Trophoblast cell (in vitro differentiated cells and primary cell): Measurements from ENCODE around the gene PIGU.

Experiments used
- DNase-seq, 2 donors: peaks; one replicate each; pipeline ENCODE4 v3.0.0-alpha.2; 2016
- H2AFZ ChIP-seq: 2 replicates; pipeline ENCODE4 v1.6.1; 2013; ENCODE audit warnings: low read length, moderate library complexity, mild to moderate bottlenecking; ENCODE audit not compliant: insufficient read depth, poor library complexity
- H2AK5ac ChIP-seq: 2 replicates; pipeline ENCODE4 v1.6.1; 2013; ENCODE audit warnings: mild to moderate bottlenecking, low read length
- H2BK120ac ChIP-seq: 2 replicates; pipeline ENCODE4 v1.6.1; 2013; ENCODE audit warnings: low read length, mild to moderate bottlenecking, moderate library complexity; ENCODE audit not compliant: insufficient read depth, poor library complexity
- H2BK12ac ChIP-seq: 2 replicates; pipeline ENCODE4 v1.6.1; 2013; ENCODE audit warnings: mild to moderate bottlenecking, low read length, moderate library complexity
- H2BK5ac ChIP-seq: 2 replicates; pipeline ENCODE4 v1.6.1; 2013; ENCODE audit warnings: low read length, low read depth, moderate library complexity, mild to moderate bottlenecking; ENCODE audit not compliant: poor library complexity
- H3K14ac ChIP-seq: 2 replicates; pipeline ENCODE4 v1.6.1; 2013; ENCODE audit warnings: mild to moderate bottlenecking, low read length
- H3K18ac ChIP-seq: 2 replicates; pipeline ENCODE4 v1.6.1; 2013; ENCODE audit warnings: mild to moderate bottlenecking, low read length
- H3K23ac ChIP-seq: 2 replicates; pipeline ENCODE4 v1.6.1; 2013; ENCODE audit warnings: low read length
- H3K27ac ChIP-seq: 2 replicates; pipeline ENCODE4 v1.5.1; 2013; ENCODE audit warnings: low read depth, mild to moderate bottlenecking, inconsistent platforms, low read length, moderate library complexity
- H3K27me3 ChIP-seq: 2 replicates; pipeline ENCODE4 v1.6.1; 2013; ENCODE audit warnings: inconsistent platforms, mild to moderate bottlenecking, low read length, moderate library complexity; ENCODE audit not compliant: insufficient read depth
- H3K36me3 ChIP-seq, 2 experiments: 1 replicate in 1 of 2; 2 replicates in 1 of 2; pipeline ENCODE4 v1.6.1; 2013; ENCODE audit warnings: low read length in 2 of 2, mild to moderate bottlenecking in 2 of 2, moderate library complexity in 1 of 2; ENCODE audit not compliant: insufficient read depth in 2 of 2, control insufficient read depth in 1 of 2
- H3K4ac ChIP-seq: 2 replicates; pipeline ENCODE4 v1.6.1; 2013; ENCODE audit warnings: low read depth, mild to moderate bottlenecking, low read length, moderate library complexity
- H3K4me1 ChIP-seq, 2 experiments: 1 replicate in 1 of 2; 2 replicates in 1 of 2; pipeline ENCODE4 v1.6.1; 2013; ENCODE audit warnings: low read length in 2 of 2, mild to moderate bottlenecking in 2 of 2, moderate library complexity in 1 of 2; ENCODE audit not compliant: insufficient read depth in 2 of 2, control insufficient read depth in 1 of 2
- H3K4me2 ChIP-seq: 2 replicates; pipeline ENCODE4 v1.6.1; 2013; ENCODE audit warnings: inconsistent platforms, mild to moderate bottlenecking, low read length, moderate library complexity
- H3K4me3 ChIP-seq: 2 replicates; pipeline ENCODE4 v1.5.1; 2013; ENCODE audit warnings: mild to moderate bottlenecking, low read depth, low read length, inconsistent platforms
- H3K79me1 ChIP-seq: one replicate; pipeline ENCODE4 v1.6.1; 2013; ENCODE audit warnings: low read length
- H3K79me2 ChIP-seq: 2 replicates; pipeline ENCODE4 v1.6.1; 2013; ENCODE audit warnings: low read length, mild to moderate bottlenecking; ENCODE audit not compliant: control insufficient read depth, insufficient read depth, poor library complexity
- H3K9ac ChIP-seq: 2 replicates; pipeline ENCODE4 v1.6.1; 2013; ENCODE audit warnings: mild to moderate bottlenecking, low read length
- H3K9me3 ChIP-seq: 2 replicates; pipeline ENCODE4 v1.6.1; 2013; ENCODE audit warnings: low read depth, mild to moderate bottlenecking, control low read depth, inconsistent platforms, low read length; ENCODE audit not compliant: insufficient read depth
- H4K12ac ChIP-seq: 2 replicates; pipeline ENCODE4 v1.6.1; 2013; ENCODE audit warnings: low read depth, mild to moderate bottlenecking, low read length, moderate library complexity
- H4K8ac ChIP-seq: 2 replicates; pipeline ENCODE4 v1.6.1; 2013; ENCODE audit warnings: low read depth, mild to moderate bottlenecking, low read length, moderate library complexity
- H4K91ac ChIP-seq: one replicate; pipeline ENCODE4 v1.6.1; 2013; ENCODE audit warnings: low read depth, mild to moderate bottlenecking, low read length, moderate library complexity
- WGBS: extraction: QIAGEN DNeasy Blood & Tissue Kit; methylation state at CpG from one replicate; pipeline ENCODE4 v1.1.7; 2013; ENCODE audit warnings: missing lambda C conversion rate; ENCODE audit not compliant: insufficient read length, insufficient coverage; ENCODE audit errors: extremely low coverage; 5-methylcytosine and 5-hydroxymethylcytosine counted together

Gene PIGU

DNA sequence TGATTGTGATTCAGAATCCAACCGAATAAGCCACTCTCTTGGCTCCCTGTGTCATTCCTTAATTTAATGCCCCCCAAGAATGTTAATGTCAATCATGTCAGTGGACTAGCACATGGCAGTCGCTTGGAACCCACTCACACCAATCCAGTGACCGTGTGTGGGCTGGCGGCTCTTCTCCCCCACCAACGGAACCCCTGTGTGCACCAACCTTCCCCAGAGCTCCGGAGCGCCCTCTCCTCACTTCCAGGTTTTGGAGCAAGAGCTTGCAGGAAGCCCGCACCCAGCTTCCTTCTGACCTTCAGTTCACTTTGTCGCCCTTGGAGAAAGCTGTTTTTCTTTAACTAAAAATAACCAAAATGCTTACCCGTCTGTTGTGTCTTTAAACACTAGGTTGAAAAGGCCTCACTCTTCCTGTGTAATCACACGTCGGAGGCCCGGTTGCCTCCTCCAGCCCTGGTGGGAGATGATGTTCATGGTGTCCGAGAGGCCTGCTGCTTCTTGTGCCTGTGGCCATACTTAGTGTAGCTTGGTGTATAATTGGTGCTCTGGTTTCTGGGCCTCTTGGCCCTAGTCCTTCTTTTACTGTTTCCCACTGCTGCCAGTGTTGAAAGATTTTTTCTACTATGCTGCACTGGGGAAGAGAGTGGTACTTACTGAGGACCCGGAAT is 136.2 kb downstream of the PIGU start:
- DNase-seq: no peak
- H3K18ac ChIP-seq: no peak overlapping the region
- no peak overlapping the region for H3K4me2 ChIP-seq
- no peak overlapping the region for H3K4ac ChIP-seq
- no peak overlapping the region for H3K9ac ChIP-seq
- H3K9me3 ChIP-seq: no peaks in the 10 kb centered on the region
- no peak overlapping the region for H2AFZ ChIP-seq
- H3K23ac ChIP-seq: no peak overlapping the region
- no peak overlapping the region for H3K14ac ChIP-seq
- H2BK12ac ChIP-seq: no peak overlapping the region
- H4K12ac ChIP-seq: no peak overlapping the region
- H3K27ac ChIP-seq: no peak overlapping the region
- H2AK5ac ChIP-seq: no peak overlapping the region
- peaks cover 47 to 50% of the 10 kb centered on the region in 2 experiments for H3K36me3 ChIP-seq
- no peak overlapping the region for H4K8ac ChIP-seq
- no peaks in the 10 kb centered on the region for H3K79me1 ChIP-seq
- no peak overlapping the region for H4K91ac ChIP-seq
- no CpG with 5 or more reads among the region's 15 CpGs for WGBS
- no peak overlapping the region for H2BK120ac ChIP-seq
- H3K27me3 ChIP-seq: no peaks in the 10 kb centered on the region
- H3K4me3 ChIP-seq: no peak overlapping the region
- H3K4me1 ChIP-seq: no peaks in the 10 kb centered on the region
- H2BK5ac ChIP-seq: no peak overlapping the region
- no peaks in the 10 kb centered on the region for H3K79me2 ChIP-seq

DNA sequence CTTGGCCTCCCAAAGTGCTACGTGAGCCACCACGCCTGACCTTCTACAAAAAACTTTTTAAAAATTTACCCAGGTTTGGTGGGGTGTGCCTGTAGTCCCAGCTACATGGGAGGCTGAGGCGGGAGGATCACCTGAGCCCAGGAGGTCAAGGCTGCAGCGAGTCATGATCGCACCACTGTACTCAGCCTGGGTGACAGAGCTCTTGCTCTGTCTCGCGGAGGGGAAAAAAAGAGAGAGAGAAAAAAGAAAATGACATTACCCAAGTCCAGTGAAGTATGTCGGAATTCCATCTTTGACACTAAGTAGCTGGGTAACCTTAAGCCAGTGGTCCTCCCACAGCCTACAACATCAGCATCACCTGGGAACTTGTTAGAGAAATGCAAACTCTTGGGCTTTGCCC is 137.1 kb downstream of the PIGU start:
- Histone ChIP-seq H3K18ac (no peak overlapping the region), H3K23ac (no peak overlapping the region), H3K36me3 (peaks cover 57 to 60% of the 10 kb centered on the region in 2 experiments), H2AK5ac (no peak overlapping the region), H3K4me2 (no peak overlapping the region), H2AFZ (no peak overlapping the region), H2BK5ac (no peak overlapping the region), H3K4ac (no peak overlapping the region), H3K79me2 (no peaks in the 10 kb centered on the region), H3K4me1 (no peaks in the 10 kb centered on the region), H3K9ac (no peak overlapping the region), H3K4me3 (no peak overlapping the region), H3K14ac (no peak overlapping the region), H3K79me1 (no peaks in the 10 kb centered on the region), H2BK120ac (no peak overlapping the region), H2BK12ac (no peak overlapping the region), H4K12ac (no peak overlapping the region), H3K27me3 (no peaks in the 10 kb centered on the region), H3K9me3 (no peaks in the 10 kb centered on the region), H4K8ac (no peak overlapping the region), H4K91ac (no peak overlapping the region), H3K27ac (no peak overlapping the region)
- no peak for DNase-seq
- no CpG with 5 or more reads among the region's 8 CpGs for WGBS

DNA sequence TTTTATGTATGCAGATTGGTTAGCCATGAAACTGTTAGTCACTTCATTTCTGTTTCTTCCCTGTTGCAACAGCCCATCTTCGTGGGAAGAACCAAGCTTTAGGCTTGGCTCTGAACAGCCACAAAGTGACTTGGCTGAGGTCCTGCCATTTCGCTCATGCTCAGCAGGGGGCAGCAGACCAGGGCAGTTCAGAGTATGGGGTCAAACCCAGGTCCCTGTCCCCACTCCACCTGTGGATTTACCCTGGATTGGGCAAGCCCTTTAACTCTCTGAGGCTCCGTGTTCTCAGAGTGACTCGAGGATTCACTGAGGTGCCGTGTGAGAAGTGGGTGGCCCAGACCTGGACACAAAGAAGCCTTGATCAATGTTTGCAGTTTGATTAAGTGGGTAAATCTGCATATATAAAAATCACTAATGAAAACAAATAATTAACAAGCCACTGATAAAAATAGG is 138.2 kb downstream of the PIGU start:
- Histone ChIP-seq H4K91ac (no peak overlapping the region), H3K4me2 (no peak overlapping the region), H3K4me1 (no peaks in the 10 kb centered on the region), H2BK12ac (no peak overlapping the region), H3K23ac (no peak overlapping the region), H4K8ac (no peak overlapping the region), H3K4ac (no peak overlapping the region), H3K9ac (no peak overlapping the region), H2AFZ (no peak overlapping the region), H3K14ac (no peak overlapping the region), H3K79me1 (no peaks in the 10 kb centered on the region), H3K18ac (no peak overlapping the region), H3K9me3 (no peaks in the 10 kb centered on the region), H3K27ac (no peak overlapping the region), H3K36me3 (peaks cover 64 to 67% of the 10 kb centered on the region in 2 experiments), H3K79me2 (no peaks in the 10 kb centered on the region), H3K4me3 (no peak overlapping the region), H2BK120ac (no peak overlapping the region), H2BK5ac (no peak overlapping the region), H3K27me3 (no peaks in the 10 kb centered on the region), H4K12ac (no peak overlapping the region), H2AK5ac (no peak overlapping the region)
- peak; percentile 17 to 72 for DNase-seq
- no CpG with 5 or more reads among the region's 5 CpGs for WGBS

DNA sequence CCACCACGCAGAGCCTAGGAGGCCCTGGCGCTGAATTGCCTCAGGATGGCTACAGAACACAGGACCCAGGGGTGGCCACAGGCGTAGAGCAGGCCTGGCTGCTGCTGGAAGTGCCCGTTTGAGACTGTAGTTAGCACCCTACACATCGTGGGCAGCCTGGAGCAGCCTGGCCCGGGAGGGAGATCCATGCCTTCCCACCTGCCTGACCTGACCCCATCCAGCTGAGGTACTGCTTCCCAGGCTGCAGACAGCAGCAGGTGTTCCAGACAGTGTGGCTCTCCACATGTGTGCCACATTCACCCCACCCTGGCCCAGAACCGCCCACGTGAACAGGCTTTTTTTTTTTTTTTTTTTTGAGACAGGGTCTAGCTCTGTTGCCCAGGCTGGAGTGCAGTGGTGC is 139.2 kb downstream of the PIGU start:
- H3K27ac ChIP-seq: no peak overlapping the region
- no peaks in the 10 kb centered on the region for H3K79me1 ChIP-seq
- no peak overlapping the region for H2AK5ac ChIP-seq
- H2BK120ac ChIP-seq: no peak overlapping the region
- WGBS: no CpG with 5 or more reads among the region's 8 CpGs
- peaks cover 71 to 73% of the 10 kb centered on the region in 2 experiments for H3K36me3 ChIP-seq
- no peak overlapping the region for H2BK12ac ChIP-seq
- H3K14ac ChIP-seq: no peak overlapping the region
- H3K23ac ChIP-seq: no peak overlapping the region
- no peak overlapping the region for H3K9ac ChIP-seq
- H4K91ac ChIP-seq: no peak overlapping the region
- H3K4me3 ChIP-seq: no peak overlapping the region
- H2BK5ac ChIP-seq: no peak overlapping the region
- H3K4me2 ChIP-seq: no peak overlapping the region
- no peaks in the 10 kb centered on the region for H3K79me2 ChIP-seq
- H3K9me3 ChIP-seq: no peaks in the 10 kb centered on the region
- no peak overlapping the region for H3K18ac ChIP-seq
- no peak overlapping the region for H4K12ac ChIP-seq
- DNase-seq: no peak
- no peak overlapping the region for H3K4ac ChIP-seq
- no peaks in the 10 kb centered on the region for H3K4me1 ChIP-seq
- H2AFZ ChIP-seq: no peak overlapping the region
- no peaks in the 10 kb centered on the region for H3K27me3 ChIP-seq
- no peak overlapping the region for H4K8ac ChIP-seq
